Upper lobe of left lung (tissue), 4 donors: ENCODE data around the gene PAK3.

Experiments
- EP300 ChIP-seq, 4 donors: sonication (generic); formaldehyde crosslinking; IDR thresholded peaks; one replicate each; pipeline ENCODE4 v1.5.1; 2017; ENCODE audit warnings: antibody characterized with exemption in 4 of 4, control low read depth in 2 of 4
- POLR2A ChIP-seq, 4 donors: fragments of 450-650 bp; IDR thresholded peaks; one replicate each; pipeline ENCODE4 v1.5.1; 2016 to 2017; ENCODE audit warnings: antibody characterized with exemption in 4 of 4, mild to moderate bottlenecking in 2 of 4
- POLR2AphosphoS5 ChIP-seq, 2 donors: sonication (generic); formaldehyde crosslinking; IDR thresholded peaks; one replicate each; pipeline ENCODE4 v1.5.1; 2017; ENCODE audit warnings: antibody characterized with exemption in 2 of 2
- TF ChIP-seq, protein P1 (sequence below), 6 experiments: fragments of 450-650 bp in 4 of 6; fragments of 200-600 bp in 2 of 6; sonication (generic) in 2 of 6; IDR thresholded peaks; one replicate each; pipeline ENCODE4 v1.5.1; 2016 to 2019; ENCODE audit warnings: antibody characterized with exemption in 6 of 6

DNA sequence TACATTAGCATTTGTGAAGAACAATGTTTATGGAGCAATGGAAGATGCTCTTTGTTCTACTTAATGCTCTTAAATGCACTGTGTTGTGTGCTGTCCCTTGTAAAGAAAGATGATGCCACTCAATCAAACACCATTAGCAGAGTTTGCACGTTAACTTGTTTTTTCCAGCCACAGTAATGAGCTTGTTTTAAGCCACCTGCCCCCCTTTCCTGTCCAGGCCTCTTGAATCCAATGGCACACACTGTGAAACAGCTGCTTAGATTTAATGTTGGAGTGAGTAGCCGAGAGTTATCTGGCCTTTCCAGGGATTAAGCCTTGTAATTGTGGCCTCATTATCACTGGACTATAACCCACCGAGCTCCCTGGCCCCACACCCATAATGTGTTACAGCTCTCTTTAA lies 86.0 kb downstream of the PAK3 start:
- TF ChIP-seq POLR2A (IDR thresholded peaks at IDR 0.05): no peak
- TF ChIP-seq, protein P1, sequence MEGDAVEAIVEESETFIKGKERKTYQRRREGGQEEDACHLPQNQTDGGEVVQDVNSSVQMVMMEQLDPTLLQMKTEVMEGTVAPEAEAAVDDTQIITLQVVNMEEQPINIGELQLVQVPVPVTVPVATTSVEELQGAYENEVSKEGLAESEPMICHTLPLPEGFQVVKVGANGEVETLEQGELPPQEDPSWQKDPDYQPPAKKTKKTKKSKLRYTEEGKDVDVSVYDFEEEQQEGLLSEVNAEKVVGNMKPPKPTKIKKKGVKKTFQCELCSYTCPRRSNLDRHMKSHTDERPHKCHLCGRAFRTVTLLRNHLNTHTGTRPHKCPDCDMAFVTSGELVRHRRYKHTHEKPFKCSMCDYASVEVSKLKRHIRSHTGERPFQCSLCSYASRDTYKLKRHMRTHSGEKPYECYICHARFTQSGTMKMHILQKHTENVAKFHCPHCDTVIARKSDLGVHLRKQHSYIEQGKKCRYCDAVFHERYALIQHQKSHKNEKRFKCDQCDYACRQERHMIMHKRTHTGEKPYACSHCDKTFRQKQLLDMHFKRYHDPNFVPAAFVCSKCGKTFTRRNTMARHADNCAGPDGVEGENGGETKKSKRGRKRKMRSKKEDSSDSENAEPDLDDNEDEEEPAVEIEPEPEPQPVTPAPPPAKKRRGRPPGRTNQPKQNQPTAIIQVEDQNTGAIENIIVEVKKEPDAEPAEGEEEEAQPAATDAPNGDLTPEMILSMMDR (IDR thresholded peaks at IDR 0.05): no peak
- no peak for TF ChIP-seq EP300 (IDR thresholded peaks at IDR 0.05)
- TF ChIP-seq POLR2AphosphoS5 (IDR thresholded peaks at IDR 0.05): no peak
